Breast epithelium (tissue), 4 donors: Measurements from ENCODE around the gene GPR78. TPM values are rescaled to one million over a fixed set of nuclear protein-coding genes. Genes with fewer than 3 reads are reported as not detected.
A peak's percentile ranks its signal among the peaks of the same experiment; 100 is the strongest.

Source experiments
- DNase-seq, 2 donors: peaks; one replicate each; pipeline ENCODE4 v3.0.0-alpha.2; 2019; ENCODE audit warnings: low spot score in 2 of 2
- H3K27ac ChIP-seq, 2 donors: fragments of 200-600 bp; sonication (generic) in 1 of 2; one replicate each; pipeline ENCODE4 v1.5.1; 2016 to 2019; ENCODE audit warnings: mild to moderate bottlenecking in 1 of 2
- H3K27me3 ChIP-seq, 2 donors: fragments of 200-600 bp; sonication (generic) in 1 of 2; one replicate each; pipeline versions ENCODE4 v1.5.1 to v1.6.0; 2017 to 2019; ENCODE audit warnings: control low read depth in 1 of 2, mild to moderate bottlenecking in 1 of 2
- H3K36me3 ChIP-seq: fragments of 200-600 bp; one replicate; pipeline ENCODE4 v1.5.1; 2019
- H3K4me1 ChIP-seq, 2 donors: fragments of 200-600 bp; sonication (generic); one replicate each; pipeline ENCODE4 v1.5.1; 2016 to 2019; ENCODE audit warnings: control low read depth in 1 of 2
- H3K4me3 ChIP-seq, 3 donors: fragments of 200-600 bp; sonication (generic); 1 replicate in 2 of 3; 2 replicates in 1 of 3; pipeline ENCODE4 v1.5.1; 2016 to 2019; ENCODE audit warnings: mild to moderate bottlenecking in 3 of 3, moderate library complexity in 2 of 3
- H3K9me3 ChIP-seq, 2 donors: fragments of 200-600 bp; sonication (generic) in 1 of 2; one replicate each; pipeline ENCODE4 v1.5.1; 2016 to 2019; ENCODE audit warnings: control low read depth in 1 of 2
- CTCF ChIP-seq, 3 donors: fragments of 450-650 bp; IDR thresholded peaks; one replicate each; pipeline ENCODE4 v1.5.1; 2016 to 2017; ENCODE audit warnings: antibody characterized with exemption in 3 of 3, mild to moderate bottlenecking in 3 of 3, moderate library complexity in 3 of 3
- POLR2A ChIP-seq: fragments of 450-650 bp; IDR thresholded peaks from one replicate; pipeline ENCODE4 v1.6.1; 2016; ENCODE audit warnings: antibody characterized with exemption, mild to moderate bottlenecking, moderate library complexity
- POLR2AphosphoS5 ChIP-seq, 3 donors: sonication (generic); formaldehyde crosslinking; IDR thresholded peaks; one replicate each; pipeline ENCODE4 v1.6.1; 2017; ENCODE audit warnings: antibody characterized with exemption in 3 of 3
- intact Hi-C: fragments of 100-400 bp; cut with DNase I; formaldehyde crosslinking; loops from one replicate; pipeline ENCODE4 v1.15.1; 2023; ENCODE audit warnings: low total_unique reads
- total RNA-seq, 3 donors: library from RNA; depleted of rRNA; stranded (reverse); fragments of >200 nt; gene quantifications; one replicate each; pipeline ENCODE4 v1.1.0, GENCODE V29; 2016

GPR78 gene
- total RNA-seq, 3 donors from 2014 or later = 0.15 to 0.33 TPM; not detected in 1

- intact Hi-C loops = no loop called here
- Histone ChIP-seq H3K27me3 (peaks cover 0 to 28% of the 10 kb centered on the region in 2 donors), H3K4me3 (peak overlapping the region in 2 of 3 donors; percentile 45 to 65), H3K36me3 (no peaks in the 10 kb centered on the region), H3K9me3 (no peaks in the 10 kb centered on the region), H3K27ac (peak overlapping the region; percentile 7 to 75), H3K4me1 (no peaks in the 10 kb centered on the region)
- DNase-seq = no peak
- TF ChIP-seq POLR2A (no peak), POLR2AphosphoS5 (IDR thresholded peaks at IDR 0.05) (no peak), CTCF (IDR thresholded peaks at IDR 0.05) (no peak)
Observed at GRCh38 chr4:8593264-8594096, 13.3 kb downstream of the GPR78 start.

DNA sequence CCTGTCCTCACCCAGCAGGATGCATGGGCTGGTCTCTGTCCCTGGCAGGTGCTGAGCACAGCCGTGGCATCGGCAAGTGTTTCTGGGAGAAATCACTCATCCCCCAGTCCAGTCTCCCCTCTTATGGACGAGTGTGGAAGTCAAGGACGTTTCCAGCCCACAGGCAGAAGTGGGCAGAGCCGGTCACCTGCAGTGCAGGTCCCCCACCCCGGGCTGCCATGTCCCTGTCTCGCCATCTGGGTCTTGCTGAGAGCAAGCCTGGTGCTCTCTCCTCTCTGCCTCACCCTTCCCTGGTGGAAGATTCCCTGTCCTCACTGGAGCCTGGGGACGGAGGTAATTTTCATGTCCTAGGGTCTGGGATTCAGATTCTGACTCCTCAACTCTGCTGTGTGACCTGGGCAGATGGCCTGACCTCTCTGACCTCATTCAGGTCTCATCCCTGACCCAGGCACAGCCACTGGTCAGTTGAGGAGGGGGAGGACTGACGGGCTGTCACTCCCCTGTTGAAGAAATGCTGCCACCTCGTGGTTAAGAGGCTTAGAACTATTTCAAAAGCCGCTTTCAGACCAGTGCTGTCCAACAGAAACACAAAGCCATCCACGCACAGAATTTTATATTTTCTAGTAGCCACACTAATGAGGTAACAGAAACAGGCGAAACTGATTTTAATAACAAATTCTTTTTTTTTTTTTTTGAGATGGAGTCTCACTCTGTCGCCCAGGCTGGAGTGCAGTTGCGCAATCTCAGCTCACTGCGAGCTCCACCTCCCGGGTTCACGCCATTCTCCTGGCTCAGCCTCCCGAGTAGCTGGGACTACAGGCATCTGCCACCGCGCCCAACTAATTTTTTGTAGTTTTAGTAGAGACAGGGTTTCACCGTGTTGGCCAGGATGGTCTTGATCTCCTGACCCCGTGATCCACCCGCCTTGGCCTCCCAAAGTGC lies 14.2 kb downstream of the GPR78 start:
- H3K27me3 ChIP-seq = peaks cover 0 to 28% of the 10 kb centered on the region in 2 donors
- H3K36me3 ChIP-seq = no peaks in the 10 kb centered on the region
- intact Hi-C loops = no loop called here
- DNase-seq = peak in 1 of 2 donors; percentile 49
- TF ChIP-seq POLR2AphosphoS5 (IDR thresholded peaks at IDR 0.05) (no peak), POLR2A (no peak), CTCF (IDR thresholded peaks at IDR 0.05) (peak; percentile 40 to 71 (median 67))
- no peaks in the 10 kb centered on the region for H3K9me3 ChIP-seq
- peak overlapping the region in 1 of 3 donors; percentile 65 for H3K4me3 ChIP-seq
- H3K27ac ChIP-seq = peak overlapping the region in 1 of 2 donors; percentile 75
- H3K4me1 ChIP-seq = no peaks in the 10 kb centered on the region

GRCh38 chr4:8595237-8596087 lies 15.3 kb downstream of the GPR78 start:
- no peak for TF ChIP-seq CTCF (IDR thresholded peaks at IDR 0.05)
- TF ChIP-seq POLR2A = no peak
- TF ChIP-seq POLR2AphosphoS5 (IDR thresholded peaks at IDR 0.05) = no peak
- intact Hi-C loops = no loop called here

DNA sequence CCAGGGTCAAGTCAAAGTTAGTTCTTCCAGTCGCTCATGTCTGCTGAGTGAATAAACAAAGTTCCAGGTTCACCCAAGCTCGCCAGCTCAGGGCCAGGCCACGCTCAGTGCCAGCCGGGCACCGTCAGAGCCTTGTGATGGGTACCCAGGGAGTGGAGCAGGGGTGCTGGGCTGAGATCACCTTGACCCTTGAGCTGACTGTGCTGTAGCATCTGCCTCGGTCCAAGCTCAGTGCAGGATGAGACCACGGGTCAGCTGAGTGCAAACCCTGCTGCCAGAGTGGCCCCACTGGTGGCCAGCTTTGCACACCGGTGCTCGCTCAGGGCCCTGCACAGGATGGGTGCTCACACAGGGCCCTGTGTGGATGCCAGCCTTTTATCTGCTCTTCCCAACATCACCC lies 16.7 kb downstream of the GPR78 start:
- no peak overlapping the region for H3K4me3 ChIP-seq
- H3K9me3 ChIP-seq = no peaks in the 10 kb centered on the region
- no peak for TF ChIP-seq POLR2AphosphoS5 (IDR thresholded peaks at IDR 0.05)
- TF ChIP-seq CTCF (IDR thresholded peaks at IDR 0.05) = no peak
- TF ChIP-seq POLR2A = no peak
- intact Hi-C loops = no loop called here
- H3K36me3 ChIP-seq = no peaks in the 10 kb centered on the region
- DNase-seq = no peak
- H3K27ac ChIP-seq = no peak overlapping the region
- no peaks in the 10 kb centered on the region for H3K4me1 ChIP-seq
- peaks cover 0 to 19% of the 10 kb centered on the region in 2 donors for H3K27me3 ChIP-seq

More at GRCh38 chr4:8595237-8596087, 15.3 kb downstream of the GPR78 start:
- Histone ChIP-seq H3K9me3 (no peaks in the 10 kb centered on the region), H3K27ac (peak overlapping the region in 1 of 2 donors; percentile 58), H3K4me1 (no peaks in the 10 kb centered on the region), H3K27me3 (peaks cover 0 to 28% of the 10 kb centered on the region in 2 donors), H3K4me3 (no peak overlapping the region), H3K36me3 (no peaks in the 10 kb centered on the region)
- no peak for DNase-seq
